GM12878 (cell line): ENCODE results near the gene PTPRF. TPM values are rescaled to one million over a fixed set of nuclear protein-coding genes. Genes with fewer than 3 reads are reported as not detected.

Experiments
- ATAC-seq: fragments of 200-7000 bp; cut with Tn5 transposase; 3 replicates; pipeline ENCODE4 v1.9.1; 2020; ENCODE audit warnings: mild to moderate bottlenecking, moderate library complexity
- BruUV-seq: library from RNA; stranded (reverse); fragments of 400-500 nt; replicated peaks from 2 replicates; lab custom pipeline; 2021; lab: Mats Ljungman, UMichigan
- CTCF ChIA-PET: fragments of 300-600 bp; sonication (Branson Sonifier 250); formaldehyde crosslinking; extraction: SDS; loops from one replicate; lab custom pipeline; 2021; ENCODE audit warnings: inconsistent platforms; lab: Yijun Ruan, JAX
- POLR2A ChIA-PET: fragments of 350-600 bp; formaldehyde crosslinking; extraction: SDS; loops from one replicate; lab custom pipeline; 2021; ENCODE audit warnings: inconsistent platforms; lab: Charles Lee
- RAD21 ChIA-PET: fragments of 300-600 bp; sonication (Branson Sonifier 250); formaldehyde crosslinking; loops from one replicate; lab custom pipeline; 2023; ENCODE audit warnings: antibody characterized with exemption; ENCODE audit not compliant: unreplicated experiment; lab: Charles Lee
- SMC1A ChIA-PET: fragments of 300-600 bp; sonication (Branson Sonifier 250); formaldehyde crosslinking; loops from one replicate; lab custom pipeline; 2023; ENCODE audit not compliant: unreplicated experiment, uncharacterized antibody; lab: Charles Lee
- DNase-seq: peaks from one replicate; pipeline ENCODE4 v3.0.0-alpha.2; 2011; ENCODE audit warnings: low read depth, low spot score
- FAIRE-seq: peaks from 3 replicates; lab custom pipeline; 2011; peaks lifted over from hg19 to GRCh38; lab: Jason Lieb, UNC
- H2AFZ ChIP-seq: 2 replicates; pipeline ENCODE4 v1.6.0; 2011; ENCODE audit warnings: low read depth, low read length, control low read depth; ENCODE audit not compliant: control insufficient read depth
- H3K27ac ChIP-seq: 2 replicates; pipeline ENCODE4 v1.5.1; 2011; ENCODE audit warnings: control low read depth; ENCODE audit not compliant: control insufficient read depth, insufficient read depth
- H3K27me3 ChIP-seq, 2 experiments: replicated peaks in 1 of 2; 2 replicates each; pipeline versions ENCODE4 v1.6.0 to v1.6.1; 2011; ENCODE audit warnings: low read length in 1 of 2; ENCODE audit not compliant: control insufficient read depth in 2 of 2, insufficient read depth in 2 of 2
- H3K36me3 ChIP-seq, 2 experiments: 2 replicates each; pipeline ENCODE4 v1.5.1; 2011; ENCODE audit warnings: low read length in 1 of 2; ENCODE audit not compliant: control insufficient read depth in 2 of 2, insufficient read depth in 2 of 2
- H3K4me1 ChIP-seq: 2 replicates; pipeline ENCODE4 v1.6.1; 2011; ENCODE audit warnings: mild to moderate bottlenecking, low read length, moderate library complexity, mixed read lengths; ENCODE audit not compliant: control insufficient read depth, insufficient read depth
- H3K4me2 ChIP-seq: 2 replicates; pipeline ENCODE4 v1.6.0; 2011; ENCODE audit warnings: control low read depth; ENCODE audit not compliant: control insufficient read depth, insufficient read depth
- H3K4me3 ChIP-seq: fragments of 200-600 bp; sonication (generic); 2 replicates; pipeline ENCODE4 v1.5.1; 2016
- H3K79me2 ChIP-seq: 2 replicates; pipeline ENCODE4 v1.6.0; 2011; ENCODE audit warnings: low read length; ENCODE audit not compliant: control insufficient read depth, insufficient read depth
- H3K9ac ChIP-seq: 2 replicates; pipeline ENCODE4 v1.8.0; 2011; ENCODE audit warnings: low read length, control low read depth, mixed read lengths; ENCODE audit not compliant: control insufficient read depth, insufficient read depth
- H3K9me3 ChIP-seq: replicated peaks from 3 replicates; pipeline ENCODE4 v1.5.1; 2011; ENCODE audit warnings: mild to moderate bottlenecking, low read length; ENCODE audit not compliant: control insufficient read depth, insufficient read depth
- H4K20me1 ChIP-seq: 2 replicates; pipeline ENCODE4 v1.6.0; 2011; ENCODE audit not compliant: control insufficient read depth, insufficient read depth
- BCL11A ChIP-seq: IDR thresholded peaks from 2 replicates; pipeline ENCODE4 v1.6.1; 2011; ENCODE audit warnings: low read depth, low read length
- CBFB ChIP-seq: IDR thresholded peaks from 2 replicates; pipeline ENCODE4 v1.6.1; 2016; ENCODE audit warnings: antibody characterized with exemption, low read depth
- CEBPZ ChIP-seq: fragments of 150-350 bp; IDR thresholded peaks from 2 replicates; pipeline ENCODE4 v1.6.1; 2016; ENCODE audit warnings: low read depth, low read length
- CHD1 ChIP-seq: IDR thresholded peaks from 2 replicates; pipeline ENCODE4 v1.6.1; 2012; ENCODE audit warnings: low read depth, low read length, improper control_type of control experiment
- CUX1 ChIP-seq: IDR thresholded peaks from 2 replicates; pipeline ENCODE4 v1.6.1; 2012; ENCODE audit warnings: improper control_type of control experiment, low read depth, low read length; ENCODE audit not compliant: insufficient replicate concordance
- IKZF1 ChIP-seq: fragments of 450-650 bp; conservative IDR thresholded peaks from 2 replicates; pipeline ENCODE4 v1.6.1; 2017; ENCODE audit warnings: antibody characterized with exemption, mild to moderate bottlenecking
- MAX ChIP-seq: IDR thresholded peaks from 2 replicates; pipeline ENCODE4 v1.6.1; 2012; ENCODE audit warnings: low read depth, low read length, improper control_type of control experiment
- MEF2B ChIP-seq: fragments of 450-650 bp; IDR thresholded peaks from 2 replicates; pipeline ENCODE4 v1.6.1; 2018; ENCODE audit warnings: mild to moderate bottlenecking, moderate library complexity; ENCODE audit not compliant: partially characterized antibody, poor library complexity, severe bottlenecking
- SRF ChIP-seq, 2 experiments: IDR thresholded peaks; 2 replicates each; pipeline ENCODE4 v1.6.1; 2011; ENCODE audit warnings: low read depth in 2 of 2, low read length in 2 of 2, mild to moderate bottlenecking in 1 of 2, moderate library complexity in 1 of 2
- TCF12 ChIP-seq: IDR thresholded peaks from 2 replicates; pipeline ENCODE4 v1.6.1; 2011; ENCODE audit warnings: low read depth, mild to moderate bottlenecking, low read length
- WGBS: methylation state at CpG from one replicate; pipeline ENCODE4 v1.1.6; 2016; ENCODE audit warnings: low lambda C conversion rate; ENCODE audit not compliant: insufficient replicate concordance, insufficient coverage; ENCODE audit errors: missing lambda C conversion rate; 5-methylcytosine and 5-hydroxymethylcytosine counted together
- in situ Hi-C: fragments of 300-500 bp; cut with MboI; formaldehyde crosslinking; loops from 9 replicates; pipeline ENCODE4 v1.14.3; 2018; ENCODE audit warnings: mixed read lengths
- intact Hi-C: fragments of 100-400 bp; cut with micrococcal nuclease; formaldehyde crosslinking; loops from one replicate; pipeline ENCODE4 v1.14.2; 2022; ENCODE audit not compliant: unreplicated experiment
- polyA plus RNA-seq, 11 experiments: library from polyadenylated mRNA; depleted of rRNA in 4 of 11; unstranded in 6 of 11; stranded (reverse) in 5 of 11; fragments of >200 nt; fragmentation: Nextera tagmentation in 4 of 11; fragmentation: Illumina TruSeq in 1 of 11; extraction: Ambion mirVana in 4 of 11; extraction: Trizol in 1 of 11; gene quantifications; 1 replicate in 1 of 11; 2 replicates in 10 of 11; pipeline versions ENCODE4 v1.2.1 to v1.2.3, GENCODE V29; 2011 to 2016; ENCODE audit warnings: inconsistent platforms in 2 of 11, missing spikeins in 2 of 11, low read depth in 1 of 11
- total RNA-seq, 4 experiments: library from RNA; depleted of rRNA in 3 of 4; stranded (reverse); fragments of >200 nt in 3 of 4; fragmentation: Illumina TruSeq in 1 of 4; extraction: Trizol in 1 of 4; gene quantifications; 2 replicates each; pipeline versions ENCODE4 v1.2.1 to v1.2.3, GENCODE V29; 2013 to 2021
- TF ChIP-seq, protein P1 (sequence below): fragments of 450-650 bp; conservative IDR thresholded peaks from 2 replicates; pipeline ENCODE4 v1.6.1; 2017; ENCODE audit warnings: mild to moderate bottlenecking, moderate library complexity

The PTPRF gene
- total and polyA plus RNA-seq, 10 of the 15 experiments (the other 5 are each of a cell fraction or from before 2014, with no cell fraction given): 0.04 to 2.6 (median 0.32) TPM

GRCh38 chr1:43598622-43599021 is 67.9 kb downstream of the PTPRF start:
- H3K27ac ChIP-seq: no peak overlapping the region
- no peaks in the 10 kb centered on the region for H3K9me3 ChIP-seq
- H3K36me3 ChIP-seq: no peaks in the 10 kb centered on the region
- no peak overlapping the region for H3K9ac ChIP-seq
- in situ Hi-C loops: no loop called here
- intact Hi-C loops: no loop called here
- WGBS: 63% methylated on average over 11 of the region's 11 CpGs
- H3K4me1 ChIP-seq: no peaks in the 10 kb centered on the region
- H3K27me3 ChIP-seq: no peaks in the 10 kb centered on the region; a peak in 1 of 4 replicates
- ChIA-PET CTCF (no interaction called here), RAD21 (interaction anchor here (0.5 kb wide), 1 partner anchor 14 kb away, joined by 3 read pairs; no protein-coding TSS in a partner anchor), SMC1A (no interaction called here), POLR2A (no interaction called here)
- no peak for ATAC-seq
- no peak for DNase-seq
- no peak for FAIRE-seq
- no peaks in the 10 kb centered on the region for H3K79me2 ChIP-seq
- H3K4me2 ChIP-seq: no peak overlapping the region
- no peak overlapping the region for H2AFZ ChIP-seq
- H4K20me1 ChIP-seq: no peaks in the 10 kb centered on the region
- no TSS peak for BruUV-seq
- no peak overlapping the region for H3K4me3 ChIP-seq
- TF ChIP-seq BCL11A (no peak), IKZF1 (no peak), CEBPZ (no peak), TCF12 (no peak), MEF2B (no peak), CBFB (no peak), CHD1 (no peak), SRF (IDR thresholded peaks at IDR 0.05; ENCODE audit: low read depth in 2 of 2, low read length in 2 of 2) (no peak), MAX (no peak), CUX1 (no peak)
- TF ChIP-seq, protein P1, sequence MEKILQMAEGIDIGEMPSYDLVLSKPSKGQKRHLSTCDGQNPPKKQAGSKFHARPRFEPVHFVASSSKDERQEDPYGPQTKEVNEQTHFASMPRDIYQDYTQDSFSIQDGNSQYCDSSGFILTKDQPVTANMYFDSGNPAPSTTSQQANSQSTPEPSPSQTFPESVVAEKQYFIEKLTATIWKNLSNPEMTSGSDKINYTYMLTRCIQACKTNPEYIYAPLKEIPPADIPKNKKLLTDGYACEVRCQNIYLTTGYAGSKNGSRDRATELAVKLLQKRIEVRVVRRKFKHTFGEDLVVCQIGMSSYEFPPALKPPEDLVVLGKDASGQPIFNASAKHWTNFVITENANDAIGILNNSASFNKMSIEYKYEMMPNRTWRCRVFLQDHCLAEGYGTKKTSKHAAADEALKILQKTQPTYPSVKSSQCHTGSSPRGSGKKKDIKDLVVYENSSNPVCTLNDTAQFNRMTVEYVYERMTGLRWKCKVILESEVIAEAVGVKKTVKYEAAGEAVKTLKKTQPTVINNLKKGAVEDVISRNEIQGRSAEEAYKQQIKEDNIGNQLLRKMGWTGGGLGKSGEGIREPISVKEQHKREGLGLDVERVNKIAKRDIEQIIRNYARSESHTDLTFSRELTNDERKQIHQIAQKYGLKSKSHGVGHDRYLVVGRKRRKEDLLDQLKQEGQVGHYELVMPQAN: no peak
